Measurements from ENCODE around the gene IFT74. TPM values are rescaled to one million over a fixed set of nuclear protein-coding genes. Genes with fewer than 3 reads are reported as not detected.

The IFT74 gene
- total and polyA plus RNA-seq, 10 of the 15 experiments (the other 5 are each of a cell fraction or from before 2014, with no cell fraction given): 7.6 to 15.4 (median 12.3) TPM

DNA sequence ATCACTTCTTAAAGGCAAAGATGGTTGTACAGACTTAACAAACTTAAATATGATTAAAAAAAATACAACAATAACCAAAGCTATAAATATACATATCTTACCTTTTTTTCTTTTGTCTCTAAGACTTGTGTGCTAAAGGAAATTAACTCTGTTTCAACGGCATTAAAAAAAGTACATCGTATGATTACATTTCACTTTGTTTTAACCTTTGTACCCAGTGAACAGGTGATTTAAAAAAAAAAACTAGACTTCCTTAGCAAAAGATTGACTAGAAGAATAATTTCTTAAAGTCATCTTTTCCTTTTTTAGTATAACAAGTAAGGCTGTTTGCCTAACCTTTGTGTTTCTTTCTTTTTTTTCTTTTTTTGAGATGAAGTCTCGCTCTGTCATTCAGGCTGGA, 49.3 kb downstream of the IFT74 start, which contains the start of gene LRRC19:
TSS of gene LRRC19 (minus strand) at position 182 of the 400 bp plus-strand sequence. CDS start 5,978 bp downstream, outside the sequence.
- ChIA-PET CTCF (interaction anchor here (1.3 kb wide), 1 partner anchor 28 kb away, joined by 4 read pairs; no protein-coding TSS in a partner anchor), RAD21 (ENCODE audit: unreplicated experiment) (no interaction called here), SMC1A (ENCODE audit: uncharacterized antibody, unreplicated experiment) (no interaction called here), POLR2A (no interaction called here)
- no peak within 1 kb of the TSS for H3K4me2 ChIP-seq (ENCODE audit: control insufficient read depth, insufficient read depth)
- H3K27me3 ChIP-seq (replicated peaks in 1 of 2; ENCODE audit: control insufficient read depth in 2 of 2, insufficient read depth in 2 of 2, low read length in 1 of 2): no peaks in the 10 kb centered on the region
- H3K9me3 ChIP-seq (replicated peaks; ENCODE audit: control insufficient read depth, insufficient read depth, low read length): no peaks in the 10 kb centered on the region
- H3K4me1 ChIP-seq (ENCODE audit: control insufficient read depth, insufficient read depth, low read length): no peaks in the 10 kb centered on the region
- no peak within 1 kb of the TSS for H3K4me3 ChIP-seq
- no peaks in the 10 kb centered on the region for H3K79me2 ChIP-seq (ENCODE audit: control insufficient read depth, insufficient read depth, low read length)
- ATAC-seq (no peak), FAIRE-seq (no peak), DNase-seq (ENCODE audit: low read depth, low spot score) (no peak)
- no peak within 1 kb of the TSS for H3K9ac ChIP-seq (ENCODE audit: control insufficient read depth, insufficient read depth, low read length)
- BruUV-seq (replicated peaks): no TSS peak
- no peak within 1 kb of the TSS for H3K27ac ChIP-seq (ENCODE audit: control insufficient read depth, insufficient read depth)
- in situ Hi-C loops (cut with MboI): no loop called here
- 96% methylated on average over 3 of the region's 3 CpGs for WGBS (ENCODE audit: insufficient coverage, insufficient replicate concordance, low lambda C conversion rate, missing lambda C conversion rate)
- intact Hi-C loops (cut with micrococcal nuclease; ENCODE audit: unreplicated experiment): no loop called here
- H4K20me1 ChIP-seq (ENCODE audit: control insufficient read depth, insufficient read depth): no peaks in the 10 kb centered on the region
- H3K36me3 ChIP-seq (ENCODE audit: control insufficient read depth in 2 of 2, insufficient read depth in 2 of 2, low read length in 1 of 2): no peaks in the 10 kb centered on the region
- H2AFZ ChIP-seq (ENCODE audit: control insufficient read depth, low read depth, low read length): no peak within 1 kb of the TSS
- TF ChIP-seq HDGF (IDR thresholded peaks at IDR 0.05) (no peak), ZSCAN29 (IDR thresholded peaks at IDR 0.05) (no peak), BHLHE40 (IDR thresholded peaks at IDR 0.05; ENCODE audit: borderline replicate concordance in 1 of 2, low read depth in 2 of 2, low read length in 1 of 2) (no peak), RAD21 (IDR thresholded peaks at IDR 0.05; ENCODE audit: insufficient read depth, low read depth, low read length) (no peak), KDM1A (IDR thresholded peaks at IDR 0.05; ENCODE audit: borderline replicate concordance) (no peak), MTA2 (IDR thresholded peaks at IDR 0.05; ENCODE audit: low read depth) (no peak), EP300 (IDR thresholded peaks at IDR 0.05; ENCODE audit: borderline replicate concordance in 1 of 2, control insufficient read depth in 1 of 2, low read depth in 2 of 2, low read length in 2 of 2) (no peak), BMI1 (IDR thresholded peaks at IDR 0.05; ENCODE audit: borderline replicate concordance) (no peak), TCF3 (IDR thresholded peaks at IDR 0.05; ENCODE audit: borderline replicate concordance, insufficient read depth, low read depth, low read length) (no peak), DPF2 (IDR thresholded peaks at IDR 0.05) (no peak), GABPA (IDR thresholded peaks at IDR 0.05; ENCODE audit: low read depth) (no peak), ZNF217 (IDR thresholded peaks at IDR 0.05) (no peak), IKZF1 (conservative IDR thresholded peaks at IDR 0.05) (no peak), CREM (IDR thresholded peaks at IDR 0.05; ENCODE audit: low read depth) (no peak)
- TF ChIP-seq, protein P1, sequence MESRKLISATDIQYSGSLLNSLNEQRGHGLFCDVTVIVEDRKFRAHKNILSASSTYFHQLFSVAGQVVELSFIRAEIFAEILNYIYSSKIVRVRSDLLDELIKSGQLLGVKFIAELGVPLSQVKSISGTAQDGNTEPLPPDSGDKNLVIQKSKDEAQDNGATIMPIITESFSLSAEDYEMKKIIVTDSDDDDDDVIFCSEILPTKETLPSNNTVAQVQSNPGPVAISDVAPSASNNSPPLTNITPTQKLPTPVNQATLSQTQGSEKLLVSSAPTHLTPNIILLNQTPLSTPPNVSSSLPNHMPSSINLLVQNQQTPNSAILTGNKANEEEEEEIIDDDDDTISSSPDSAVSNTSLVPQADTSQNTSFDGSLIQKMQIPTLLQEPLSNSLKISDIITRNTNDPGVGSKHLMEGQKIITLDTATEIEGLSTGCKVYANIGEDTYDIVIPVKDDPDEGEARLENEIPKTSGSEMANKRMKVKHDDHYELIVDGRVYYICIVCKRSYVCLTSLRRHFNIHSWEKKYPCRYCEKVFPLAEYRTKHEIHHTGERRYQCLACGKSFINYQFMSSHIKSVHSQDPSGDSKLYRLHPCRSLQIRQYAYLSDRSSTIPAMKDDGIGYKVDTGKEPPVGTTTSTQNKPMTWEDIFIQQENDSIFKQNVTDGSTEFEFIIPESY (IDR thresholded peaks at IDR 0.05): no peak
- TF ChIP-seq, protein P2, sequence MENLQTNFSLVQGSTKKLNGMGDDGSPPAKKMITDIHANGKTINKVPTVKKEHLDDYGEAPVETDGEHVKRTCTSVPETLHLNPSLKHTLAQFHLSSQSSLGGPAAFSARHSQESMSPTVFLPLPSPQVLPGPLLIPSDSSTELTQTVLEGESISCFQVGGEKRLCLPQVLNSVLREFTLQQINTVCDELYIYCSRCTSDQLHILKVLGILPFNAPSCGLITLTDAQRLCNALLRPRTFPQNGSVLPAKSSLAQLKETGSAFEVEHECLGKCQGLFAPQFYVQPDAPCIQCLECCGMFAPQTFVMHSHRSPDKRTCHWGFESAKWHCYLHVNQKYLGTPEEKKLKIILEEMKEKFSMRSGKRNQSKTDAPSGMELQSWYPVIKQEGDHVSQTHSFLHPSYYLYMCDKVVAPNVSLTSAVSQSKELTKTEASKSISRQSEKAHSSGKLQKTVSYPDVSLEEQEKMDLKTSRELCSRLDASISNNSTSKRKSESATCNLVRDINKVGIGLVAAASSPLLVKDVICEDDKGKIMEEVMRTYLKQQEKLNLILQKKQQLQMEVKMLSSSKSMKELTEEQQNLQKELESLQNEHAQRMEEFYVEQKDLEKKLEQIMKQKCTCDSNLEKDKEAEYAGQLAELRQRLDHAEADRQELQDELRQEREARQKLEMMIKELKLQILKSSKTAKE (IDR thresholded peaks at IDR 0.05; ENCODE audit: low read depth, poor library complexity, severe bottlenecking): no peak
- TF ChIP-seq, protein P3, sequence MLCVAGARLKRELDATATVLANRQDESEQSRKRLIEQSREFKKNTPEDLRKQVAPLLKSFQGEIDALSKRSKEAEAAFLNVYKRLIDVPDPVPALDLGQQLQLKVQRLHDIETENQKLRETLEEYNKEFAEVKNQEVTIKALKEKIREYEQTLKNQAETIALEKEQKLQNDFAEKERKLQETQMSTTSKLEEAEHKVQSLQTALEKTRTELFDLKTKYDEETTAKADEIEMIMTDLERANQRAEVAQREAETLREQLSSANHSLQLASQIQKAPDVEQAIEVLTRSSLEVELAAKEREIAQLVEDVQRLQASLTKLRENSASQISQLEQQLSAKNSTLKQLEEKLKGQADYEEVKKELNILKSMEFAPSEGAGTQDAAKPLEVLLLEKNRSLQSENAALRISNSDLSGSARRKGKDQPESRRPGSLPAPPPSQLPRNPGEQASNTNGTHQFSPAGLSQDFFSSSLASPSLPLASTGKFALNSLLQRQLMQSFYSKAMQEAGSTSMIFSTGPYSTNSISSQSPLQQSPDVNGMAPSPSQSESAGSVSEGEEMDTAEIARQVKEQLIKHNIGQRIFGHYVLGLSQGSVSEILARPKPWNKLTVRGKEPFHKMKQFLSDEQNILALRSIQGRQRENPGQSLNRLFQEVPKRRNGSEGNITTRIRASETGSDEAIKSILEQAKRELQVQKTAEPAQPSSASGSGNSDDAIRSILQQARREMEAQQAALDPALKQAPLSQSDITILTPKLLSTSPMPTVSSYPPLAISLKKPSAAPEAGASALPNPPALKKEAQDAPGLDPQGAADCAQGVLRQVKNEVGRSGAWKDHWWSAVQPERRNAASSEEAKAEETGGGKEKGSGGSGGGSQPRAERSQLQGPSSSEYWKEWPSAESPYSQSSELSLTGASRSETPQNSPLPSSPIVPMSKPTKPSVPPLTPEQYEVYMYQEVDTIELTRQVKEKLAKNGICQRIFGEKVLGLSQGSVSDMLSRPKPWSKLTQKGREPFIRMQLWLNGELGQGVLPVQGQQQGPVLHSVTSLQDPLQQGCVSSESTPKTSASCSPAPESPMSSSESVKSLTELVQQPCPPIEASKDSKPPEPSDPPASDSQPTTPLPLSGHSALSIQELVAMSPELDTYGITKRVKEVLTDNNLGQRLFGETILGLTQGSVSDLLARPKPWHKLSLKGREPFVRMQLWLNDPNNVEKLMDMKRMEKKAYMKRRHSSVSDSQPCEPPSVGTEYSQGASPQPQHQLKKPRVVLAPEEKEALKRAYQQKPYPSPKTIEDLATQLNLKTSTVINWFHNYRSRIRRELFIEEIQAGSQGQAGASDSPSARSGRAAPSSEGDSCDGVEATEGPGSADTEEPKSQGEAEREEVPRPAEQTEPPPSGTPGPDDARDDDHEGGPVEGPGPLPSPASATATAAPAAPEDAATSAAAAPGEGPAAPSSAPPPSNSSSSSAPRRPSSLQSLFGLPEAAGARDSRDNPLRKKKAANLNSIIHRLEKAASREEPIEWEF (IDR thresholded peaks at IDR 0.05; ENCODE audit: insufficient replicate concordance, low read depth, low read length): no peak

Data from GM12878 (cell line).